Heart right ventricle (tissue), 16 donors: ENCODE results near the gene ZDHHC7. TPM values are rescaled to one million over a fixed set of nuclear protein-coding genes. Genes with fewer than 3 reads are reported as not detected.
A peak's percentile ranks its signal among the peaks of the same experiment; 100 is the strongest.

Source experiments
- ATAC-seq, 8 donors: fragments of 200-7000 bp; cut with Tn5 transposase; one replicate each; pipeline ENCODE4 v1.9.1; 2020; ENCODE audit warnings: mild to moderate bottlenecking in 8 of 8, moderate library complexity in 8 of 8, moderate number of reproducible peaks in 1 of 8
- DNase-seq, 2 donors: peaks; one replicate each; pipeline ENCODE4 v3.0.0-alpha.2; 2020
- H3K27ac ChIP-seq, 10 donors: fragments of 200-600 bp; sonication (generic) in 2 of 10; one replicate each; pipeline versions ENCODE4 v1.5.0 to v1.8.0; 2020 to 2022; ENCODE audit warnings: mild to moderate bottlenecking in 3 of 10
- H3K27me3 ChIP-seq, 7 donors: fragments of 200-600 bp; one replicate each; pipeline ENCODE4 v1.8.0; 2021 to 2022; ENCODE audit warnings: mild to moderate bottlenecking in 2 of 7
- H3K36me3 ChIP-seq, 9 donors: fragments of 200-600 bp; sonication (generic) in 1 of 9; one replicate each; pipeline versions ENCODE4 v1.5.0 to v1.8.0; 2020 to 2022; ENCODE audit warnings: mild to moderate bottlenecking in 2 of 9
- H3K4me1 ChIP-seq, 9 donors: fragments of 200-600 bp; sonication (generic) in 1 of 9; one replicate each; pipeline versions ENCODE4 v1.5.0 to v1.8.0; 2020 to 2022; ENCODE audit warnings: mild to moderate bottlenecking in 4 of 9
- H3K4me3 ChIP-seq, 10 donors: fragments of 200-600 bp; sonication (generic) in 2 of 10; one replicate each; pipeline versions ENCODE4 v1.5.0 to v1.8.0; 2020 to 2022; ENCODE audit warnings: mild to moderate bottlenecking in 7 of 10, moderate library complexity in 2 of 10
- H3K9me3 ChIP-seq, 11 donors: fragments of 200-600 bp in 10 of 11; sonication (generic) in 2 of 11; one replicate each; pipeline versions ENCODE4 v1.5.0 to v1.8.0; 2013 to 2022; ENCODE audit warnings: mild to moderate bottlenecking in 2 of 11, control low read depth in 1 of 11, moderate library complexity in 1 of 11
- WGBS, 2 donors: extraction: QIAGEN DNeasy Blood & Tissue Kit; methylation state at CpG; one replicate each; pipeline ENCODE4 v1.1.7; 2013; ENCODE audit warnings: inconsistent platforms in 1 of 2; 5-methylcytosine and 5-hydroxymethylcytosine counted together
- intact Hi-C, 10 donors: fragments of 100-400 bp; cut with DNase I; formaldehyde crosslinking; loops; one replicate each; pipeline versions ENCODE4 v1.11.1 to v1.14.2; 2022
- polyA plus RNA-seq, 2 donors: library from polyadenylated mRNA; stranded (reverse); fragments of 200-250 nt; gene quantifications; one replicate each; pipeline ENCODE4 v1.2.3, GENCODE V29; 2013
- total RNA-seq, 10 donors: library from RNA; stranded (reverse); fragmentation: NEBNext Ultra II Directional in 3 of 10; extraction: Animal tissue kit (Norgen Biotek cat#: 25700) in 3 of 10; gene quantifications; one replicate each; pipeline versions ENCODE4 v1.2.1 to v1.2.4, GENCODE V29; 2021 to 2023
- TF ChIP-seq, protein P1 (sequence below), 9 donors: fragments of 200-600 bp; sonication (generic) in 2 of 9; IDR thresholded peaks; one replicate each; pipeline versions ENCODE4 v1.5.0 to v1.8.0; 2021 to 2022; ENCODE audit warnings: antibody characterized with exemption in 9 of 9, mild to moderate bottlenecking in 5 of 9, moderate library complexity in 1 of 9
- donor health status: Arrhythmogenic right ventricular cardiomyopathy.
- donor health status: ischemic (EF 13 %, LVEDD 7.1; RV severe dilation, severe dysfunction).
- donor health status: healthy with polysubstance abuse.
- donor health status: DM: no; HTN: yes; CAD: no.
- donor health status: DM: no; HTN: no; CAD: no.
- donor health status: ischemic (EF 25% LVEDD 6.9; RV normal size, moderate dysfunction).
- donor health status: ischemic (EF 25% LVEDD 5.7; RV mildly dilated, moderate dysfunction).
- donor health status: healthy.
- donor health status: DM: yes; HTN: yes; CAD: no.
- donor health status: Ischemic cardiomyopathy.
- donor health status: ischemic (EF 35%, LVEDD 5.7; RV mildly dilated, moderate dysfunction).
- donor health status: nonischemic (EF 11% LVEDD 7.7; RV severe dilation, severe dysfunction).
- donor health status: DM: yes; HTN: yes; CAD: no.
- donor health status: PGD.
- donor health status: ischemic (EF 29% LVEDD 5.4; RV normal size, mild dysfunction).
- donor health status: nonischemic (EF 23%, LVEDD 6.1; RV moderate dilation, normal function).

ZDHHC7 gene
- total and polyA plus RNA-seq, 12 donors = 15.1 to 55.5 (median 41.8) TPM

- ATAC-seq = peak in 1 of 8 donors; percentile 21
- H3K4me1 ChIP-seq = peaks cover 0 to 55% (median 8%) of the 10 kb centered on the region in 9 donors
Observed at GRCh38 chr16:84992717-84993075, 18.6 kb downstream of the ZDHHC7 start.

GRCh38 chr16:84990782-84991181 lies 20.6 kb downstream of the ZDHHC7 start:
- Histone ChIP-seq H3K27ac (no peak overlapping the region), H3K4me3 (no peak overlapping the region), H3K9me3 (no peaks in the 10 kb centered on the region), H3K4me1 (peaks cover 0 to 56% (median 8%) of the 10 kb centered on the region in 9 donors), H3K27me3 (no peaks in the 10 kb centered on the region), H3K36me3 (peaks cover 0 to 97% (median 63%) of the 10 kb centered on the region in 9 donors)
- DNase-seq = no peak
- ATAC-seq = no peak
- TF ChIP-seq, protein P1, sequence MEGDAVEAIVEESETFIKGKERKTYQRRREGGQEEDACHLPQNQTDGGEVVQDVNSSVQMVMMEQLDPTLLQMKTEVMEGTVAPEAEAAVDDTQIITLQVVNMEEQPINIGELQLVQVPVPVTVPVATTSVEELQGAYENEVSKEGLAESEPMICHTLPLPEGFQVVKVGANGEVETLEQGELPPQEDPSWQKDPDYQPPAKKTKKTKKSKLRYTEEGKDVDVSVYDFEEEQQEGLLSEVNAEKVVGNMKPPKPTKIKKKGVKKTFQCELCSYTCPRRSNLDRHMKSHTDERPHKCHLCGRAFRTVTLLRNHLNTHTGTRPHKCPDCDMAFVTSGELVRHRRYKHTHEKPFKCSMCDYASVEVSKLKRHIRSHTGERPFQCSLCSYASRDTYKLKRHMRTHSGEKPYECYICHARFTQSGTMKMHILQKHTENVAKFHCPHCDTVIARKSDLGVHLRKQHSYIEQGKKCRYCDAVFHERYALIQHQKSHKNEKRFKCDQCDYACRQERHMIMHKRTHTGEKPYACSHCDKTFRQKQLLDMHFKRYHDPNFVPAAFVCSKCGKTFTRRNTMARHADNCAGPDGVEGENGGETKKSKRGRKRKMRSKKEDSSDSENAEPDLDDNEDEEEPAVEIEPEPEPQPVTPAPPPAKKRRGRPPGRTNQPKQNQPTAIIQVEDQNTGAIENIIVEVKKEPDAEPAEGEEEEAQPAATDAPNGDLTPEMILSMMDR (IDR thresholded peaks at IDR 0.05) = no peak
- intact Hi-C loops = no loop called here
- 93 to 95% methylated on average over 9 of the region's 9 CpGs for WGBS, 2 donors

More at GRCh38 chr16:84992717-84993075, 18.6 kb downstream of the ZDHHC7 start:
- no peak for DNase-seq
- peaks cover 0 to 80% (median 53%) of the 10 kb centered on the region in 9 donors for H3K36me3 ChIP-seq
- H3K27ac ChIP-seq = peak overlapping the region in 1 of 10 donors; percentile 20
- WGBS, 2 donors = 74 to 82% methylated on average over 3 of the region's 3 CpGs
- H3K4me3 ChIP-seq = no peak overlapping the region
- H3K9me3 ChIP-seq = no peaks in the 10 kb centered on the region
- TF ChIP-seq, protein P1 (IDR thresholded peaks at IDR 0.05) = no peak
- no peaks in the 10 kb centered on the region for H3K27me3 ChIP-seq
- intact Hi-C loops = no loop called here

GRCh38 chr16:84989749-84990620 lies 21.4 kb downstream of the ZDHHC7 start:
- Histone ChIP-seq H3K36me3 (peaks cover 0 to 97% (median 56%) of the 10 kb centered on the region in 9 donors), H3K27ac (no peak overlapping the region), H3K9me3 (no peaks in the 10 kb centered on the region), H3K27me3 (no peaks in the 10 kb centered on the region), H3K4me3 (no peak overlapping the region), H3K4me1 (peaks cover 0 to 56% (median 8%) of the 10 kb centered on the region in 9 donors)
- TF ChIP-seq, protein P1 (IDR thresholded peaks at IDR 0.05) = no peak
- no peak for ATAC-seq
- no peak for DNase-seq
- 88% methylated on average over 27 of the region's 27 CpGs for WGBS, 2 donors
- intact Hi-C loops = loop anchor here in 1 of 10 donors (10.0 kb wide), 1 partner anchor 95 kb away; no protein-coding TSS in a partner anchor

GRCh38 chr16:84988328-84989080 lies 22.8 kb downstream of the ZDHHC7 start:
- WGBS, 2 donors = 89 to 92% methylated on average over 16 of the region's 16 CpGs
- Histone ChIP-seq H3K27me3 (no peaks in the 10 kb centered on the region), H3K4me1 (peaks cover 0 to 56% (median 0%) of the 10 kb centered on the region in 9 donors), H3K4me3 (no peak overlapping the region), H3K27ac (no peak overlapping the region), H3K9me3 (no peaks in the 10 kb centered on the region), H3K36me3 (peaks cover 0 to 93% (median 42%) of the 10 kb centered on the region in 9 donors)
- intact Hi-C loops = loop anchor here in 1 of 10 donors (10.0 kb wide), 1 partner anchor 96 kb away; no protein-coding TSS in a partner anchor
- TF ChIP-seq, protein P1 (IDR thresholded peaks at IDR 0.05) = no peak
- DNase-seq = no peak
- ATAC-seq = no peak
